Measurements from ENCODE around the gene SAMD9.
A peak's percentile ranks its signal among the peaks of the same experiment; 100 is the strongest.

SAMD9 gene

GRCh38 chr7:93120592-93121549 is 3.1 kb upstream of the SAMD9 start:
- TF ChIP-seq CTCF (IDR thresholded peaks at IDR 0.05; ENCODE audit: insufficient read depth, low read depth, low read length, missing control alignments), result no peak
- DNase-seq (ENCODE audit: low read depth), result no peak
- no peak overlapping the region for H3K4me3 ChIP-seq (ENCODE audit: low read length)

- H3K4me3 ChIP-seq (ENCODE audit: low read length), result no peak overlapping the region
These were observed 1.6 kb upstream of the SAMD9 start for GRCh38 chr7:93119191-93119905.

GRCh38 chr7:93117327-93117726 is 452 bp downstream of the SAMD9 start:
- DNase-seq (ENCODE audit: low read depth), result no peak
- peak overlapping the region; percentile 52 for H3K4me3 ChIP-seq (ENCODE audit: low read length)
- no peak for TF ChIP-seq CTCF (IDR thresholded peaks at IDR 0.05; ENCODE audit: insufficient read depth, low read depth, low read length, missing control alignments)

More at GRCh38 chr7:93119191-93119905, 1.6 kb upstream of the SAMD9 start:
- TF ChIP-seq CTCF (IDR thresholded peaks at IDR 0.05; ENCODE audit: insufficient read depth, low read depth, low read length, missing control alignments), result no peak
- peak; percentile 59 for DNase-seq (ENCODE audit: low read depth)

GRCh38 chr7:93115796-93116195 is 2.0 kb downstream of the SAMD9 start:
- peak; percentile 86 for DNase-seq (ENCODE audit: low read depth)
- no peak for TF ChIP-seq CTCF (IDR thresholded peaks at IDR 0.05; ENCODE audit: insufficient read depth, low read depth, low read length, missing control alignments)
- H3K4me3 ChIP-seq (ENCODE audit: low read length), result no peak overlapping the region

GRCh38 chr7:93108003-93108402 is 9.8 kb downstream of the SAMD9 start:
- TF ChIP-seq CTCF (IDR thresholded peaks at IDR 0.05; ENCODE audit: insufficient read depth, low read depth, low read length, missing control alignments), result no peak
- no peak for DNase-seq (ENCODE audit: low read depth)
- no peak overlapping the region for H3K4me3 ChIP-seq (ENCODE audit: low read length)

- no peak for DNase-seq (ENCODE audit: low read depth)
- H3K4me3 ChIP-seq (ENCODE audit: low read length), result no peak overlapping the region
- TF ChIP-seq CTCF (IDR thresholded peaks at IDR 0.05; ENCODE audit: insufficient read depth, low read depth, low read length, missing control alignments), result no peak
These were observed 20.4 kb downstream of the SAMD9 start for GRCh38 chr7:93097388-93097787.

All from epithelial cell of esophagus (primary cell).